IMR-90 (cell line): ENCODE measurements around the gene AKAP8L. TPM values are rescaled to one million over a fixed set of nuclear protein-coding genes. Genes with fewer than 3 reads are reported as not detected.

Source experiments
- ATAC-seq: fragments of 200-7000 bp; cut with Tn5 transposase; 2 replicates; pipeline ENCODE4 v1.9.1; 2020; ENCODE audit warnings: low read depth, mild to moderate bottlenecking, moderate library complexity
- BruUV-seq: library from RNA; stranded (reverse); fragments of 400-500 nt; replicated peaks from 2 replicates; lab custom pipeline; 2021; lab: Mats Ljungman, UMichigan
- CTCF ChIA-PET: fragments of 300-600 bp; formaldehyde crosslinking; extraction: SDS; loops from one replicate; lab custom pipeline; 2021; ENCODE audit warnings: antibody characterized with exemption; lab: Yijun Ruan, JAX
- POLR2A ChIA-PET: fragments of 300-600 bp; sonication (Branson Sonifier 250); formaldehyde crosslinking; loops from one replicate; lab custom pipeline; 2022; ENCODE audit warnings: antibody characterized with exemption; ENCODE audit not compliant: unreplicated experiment; lab: Charles Lee
- DNase-seq: peaks from one replicate; pipeline ENCODE4 v3.0.0; 2013
- H2AFZ ChIP-seq: replicated peaks from 2 replicates; pipeline ENCODE3; 2013; ENCODE audit warnings: low read length, mild to moderate bottlenecking; ENCODE audit not compliant: poor library complexity
- H2AK5ac ChIP-seq: 2 replicates; pipeline ENCODE4 v1.6.1; 2013; ENCODE audit warnings: low read depth, low read length, inconsistent platforms
- H2AK9ac ChIP-seq: replicated peaks from 2 replicates; pipeline ENCODE3; 2013; ENCODE audit warnings: mild to moderate bottlenecking, low read depth, low read length, moderate library complexity; ENCODE audit not compliant: poor library complexity
- H2BK120ac ChIP-seq: 2 replicates; pipeline ENCODE4 v1.6.1; 2013; ENCODE audit warnings: low read depth, low read length, inconsistent platforms
- H2BK15ac ChIP-seq: 3 replicates; pipeline ENCODE4 v1.6.1; 2013; ENCODE audit warnings: low read depth, low read length, inconsistent platforms
- H2BK20ac ChIP-seq: 2 replicates; pipeline ENCODE4 v1.6.1; 2013; ENCODE audit warnings: low read depth, mild to moderate bottlenecking, inconsistent platforms, low read length, moderate library complexity
- H2BK5ac ChIP-seq: 2 replicates; pipeline ENCODE4 v1.6.1; 2013; ENCODE audit warnings: mild to moderate bottlenecking, low read depth, low read length, inconsistent platforms; ENCODE audit not compliant: poor library complexity, severe bottlenecking
- H3K14ac ChIP-seq: replicated peaks from 2 replicates; pipeline ENCODE4 v1.6.1; 2013; ENCODE audit warnings: low read depth, low read length, inconsistent platforms
- H3K18ac ChIP-seq: 2 replicates; pipeline ENCODE4 v1.6.1; 2013; ENCODE audit warnings: low read depth, low read length, control low read depth
- H3K23ac ChIP-seq: 2 replicates; pipeline ENCODE4 v1.6.1; 2013; ENCODE audit warnings: low read depth, low read length, inconsistent platforms
- H3K27ac ChIP-seq: 2 replicates; pipeline ENCODE4 v1.5.1; 2013; ENCODE audit warnings: mild to moderate bottlenecking, control low read depth, low read length; ENCODE audit not compliant: insufficient read depth
- H3K27me3 ChIP-seq: 2 replicates; pipeline ENCODE4 v1.6.1; 2013; ENCODE audit warnings: low read length; ENCODE audit not compliant: control insufficient read depth, insufficient read depth
- H3K36me3 ChIP-seq: 2 replicates; pipeline ENCODE4 v1.6.1; 2013; ENCODE audit warnings: low read length, mixed read lengths; ENCODE audit not compliant: control insufficient read depth, insufficient read depth
- H3K4ac ChIP-seq: 2 replicates; pipeline ENCODE4 v1.6.1; 2013; ENCODE audit warnings: low read depth, low read length, inconsistent platforms
- H3K4me1 ChIP-seq: 2 replicates; pipeline ENCODE4 v1.6.1; 2013; ENCODE audit warnings: low read length, mixed read lengths; ENCODE audit not compliant: control insufficient read depth, insufficient read depth
- H3K4me2 ChIP-seq: 2 replicates; pipeline ENCODE4 v1.6.1; 2013; ENCODE audit warnings: low read depth, mild to moderate bottlenecking, control low read depth, low read length, moderate library complexity
- H3K4me3 ChIP-seq: 2 replicates; pipeline ENCODE4 v1.5.1; 2013; ENCODE audit warnings: low read depth, mild to moderate bottlenecking, control low read depth, low read length, moderate library complexity; ENCODE audit not compliant: insufficient read depth
- H3K56ac ChIP-seq: 2 replicates; pipeline ENCODE4 v1.6.1; 2013; ENCODE audit warnings: low read length, inconsistent platforms; ENCODE audit not compliant: insufficient read depth; ENCODE audit errors: extremely low read depth
- H3K79me1 ChIP-seq, 2 experiments: 2 replicates each; pipeline ENCODE4 v1.6.1; 2013; ENCODE audit warnings: low read length in 2 of 2, inconsistent platforms in 1 of 2, low read depth in 1 of 2
- H3K9ac ChIP-seq: 2 replicates; pipeline ENCODE4 v1.6.1; 2013; ENCODE audit warnings: low read depth, low read length, control low read depth
- H3K9me1 ChIP-seq: 2 replicates; pipeline ENCODE4 v1.6.1; 2013; ENCODE audit warnings: low read length, inconsistent platforms; ENCODE audit not compliant: insufficient read depth
- H3K9me3 ChIP-seq: 2 replicates; pipeline ENCODE4 v1.6.1; 2013; ENCODE audit warnings: low read length; ENCODE audit not compliant: control insufficient read depth, insufficient read depth
- H4K20me1 ChIP-seq: 2 replicates; pipeline ENCODE4 v1.6.1; 2013; ENCODE audit warnings: low read length, inconsistent platforms; ENCODE audit not compliant: insufficient read depth
- H4K5ac ChIP-seq: 2 replicates; pipeline ENCODE4 v1.6.1; 2013; ENCODE audit warnings: mild to moderate bottlenecking, low read depth, low read length, control low read depth
- H4K8ac ChIP-seq, 2 experiments: 2 replicates each; pipeline ENCODE4 v1.6.1; 2013; ENCODE audit warnings: low read depth in 2 of 2, low read length in 2 of 2, control low read depth in 1 of 2, inconsistent platforms in 1 of 2
- H4K91ac ChIP-seq: 2 replicates; pipeline ENCODE4 v1.6.1; 2013; ENCODE audit warnings: low read depth, low read length, inconsistent platforms; ENCODE audit not compliant: insufficient read depth
- BHLHE40 ChIP-seq: fragments of 150-350 bp; IDR thresholded peaks from 2 replicates; pipeline ENCODE4 v1.6.1; 2016; ENCODE audit warnings: mild to moderate bottlenecking, low read depth, low read length
- CEBPB ChIP-seq: IDR thresholded peaks from 2 replicates; pipeline ENCODE4 v1.6.1; 2012; ENCODE audit warnings: low read depth, low read length, improper control_type of control experiment
- FOS ChIP-seq: fragments of 150-350 bp; IDR thresholded peaks from 2 replicates; pipeline ENCODE4 v1.6.1; 2016; ENCODE audit warnings: low read depth, low read length
- MAFK ChIP-seq: IDR thresholded peaks from 2 replicates; pipeline ENCODE4 v1.6.1; 2012; ENCODE audit warnings: low read depth, low read length, improper control_type of control experiment
- MAZ ChIP-seq: IDR thresholded peaks from 2 replicates; pipeline ENCODE4 v1.6.1; 2012; ENCODE audit warnings: low read depth, mild to moderate bottlenecking, low read length, improper control_type of control experiment, moderate library complexity, borderline replicate concordance
- MXI1 ChIP-seq: IDR thresholded peaks from 2 replicates; pipeline ENCODE4 v1.6.1; 2012; ENCODE audit warnings: low read depth, mild to moderate bottlenecking, low read length, moderate library complexity, borderline replicate concordance
- RCOR1 ChIP-seq: IDR thresholded peaks from 2 replicates; pipeline ENCODE4 v1.6.1; 2012; ENCODE audit warnings: mild to moderate bottlenecking, low read length, improper control_type of control experiment; ENCODE audit not compliant: insufficient replicate concordance
- SMC3 ChIP-seq: fragments of 150-350 bp; IDR thresholded peaks from 2 replicates; pipeline ENCODE4 v1.6.1; 2016; ENCODE audit warnings: low read depth, mild to moderate bottlenecking, antibody characterized with exemption, low read length, moderate library complexity
- WGBS, 2 experiments: methylation state at CpG; one replicate each; pipeline versions ENCODE4 v1.1.5 to v1.1.7; 2013; ENCODE audit warnings: missing lambda C conversion rate in 2 of 2; ENCODE audit not compliant: insufficient read length in 1 of 2; ENCODE audit errors: extremely low coverage in 2 of 2; 5-methylcytosine and 5-hydroxymethylcytosine counted together
- dilution Hi-C: fragments of 300-500 bp; cut with HindIII; formaldehyde crosslinking; loops from one replicate; pipeline ENCODE4 v1.14.3; 2018; ENCODE audit warnings: low sequenced_read_pairs; ENCODE audit not compliant: unreplicated experiment
- in situ Hi-C: fragments of 300-500 bp; cut with MboI; formaldehyde crosslinking; loops from 3 replicates; pipeline ENCODE4 v1.14.3; 2019; ENCODE audit warnings: low sequenced_read_pairs, inconsistent platforms, mixed read lengths
- intact Hi-C: fragments of 100-400 bp; cut with micrococcal nuclease; formaldehyde crosslinking; loops from 2 replicates; pipeline ENCODE4 v1.10.0; 2022
- polyA plus RNA-seq, 3 experiments: library from polyadenylated mRNA; depleted of rRNA; stranded (reverse); fragments of >200 nt; gene quantifications; 2 replicates each; pipeline ENCODE4 v1.2.3, GENCODE V29; 2012; ENCODE audit warnings: low replicate concordance in 1 of 3
- total RNA-seq: library from RNA; depleted of rRNA; stranded (reverse); fragments of >200 nt; gene quantifications from 2 replicates; pipeline ENCODE4 v1.2.3, GENCODE V29; 2012
- TF ChIP-seq, protein P1 (sequence below): conservative IDR thresholded peaks from 2 replicates; pipeline ENCODE4 v1.5.1; 2012; ENCODE audit warnings: mild to moderate bottlenecking, low read depth, low read length, improper control_type of control experiment
- TF ChIP-seq, protein P2 (sequence below): fragments of 150-350 bp; IDR thresholded peaks from 2 replicates; pipeline ENCODE4 v1.6.1; 2017; ENCODE audit warnings: mild to moderate bottlenecking, antibody characterized with exemption, low read length, low read depth

Gene AKAP8L
- total and polyA plus RNA-seq, 2 of the 4 experiments (the other 2 are of a cell fraction) = 43.1 to 44.6 TPM

DNA sequence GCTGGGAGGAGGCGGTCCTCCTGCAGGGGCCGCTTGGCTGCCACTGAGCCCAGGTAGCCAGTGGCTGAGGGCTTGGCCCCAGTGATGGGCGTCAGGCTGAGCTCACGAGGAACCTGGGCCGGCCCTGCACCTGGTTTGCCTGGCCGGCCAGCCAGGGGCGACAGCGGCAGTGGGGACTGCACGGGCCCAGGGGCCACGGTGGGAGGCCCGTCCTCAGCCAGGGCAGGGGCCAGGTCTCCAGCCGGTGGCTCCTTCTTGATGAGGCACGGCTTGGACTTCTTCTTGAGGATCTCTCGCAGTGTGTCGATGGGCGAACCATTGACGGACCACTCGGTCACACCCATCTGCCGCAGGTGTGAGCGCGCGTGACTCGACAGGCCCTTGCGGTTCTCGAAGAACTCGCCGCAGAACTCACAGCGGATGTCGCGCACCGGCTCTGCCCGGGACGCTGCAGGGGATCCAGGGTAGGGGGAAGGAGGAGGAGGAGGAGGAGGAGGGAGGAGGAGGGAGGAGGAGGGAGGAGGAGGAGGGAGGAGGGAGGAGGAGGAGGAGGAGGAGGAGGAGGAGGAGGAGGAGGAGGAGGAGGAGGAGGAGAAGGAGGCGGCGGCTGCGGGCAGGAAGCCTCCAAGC lies 6.6 kb upstream of the AKAP8L start (continued):
- TF ChIP-seq, protein P1, sequence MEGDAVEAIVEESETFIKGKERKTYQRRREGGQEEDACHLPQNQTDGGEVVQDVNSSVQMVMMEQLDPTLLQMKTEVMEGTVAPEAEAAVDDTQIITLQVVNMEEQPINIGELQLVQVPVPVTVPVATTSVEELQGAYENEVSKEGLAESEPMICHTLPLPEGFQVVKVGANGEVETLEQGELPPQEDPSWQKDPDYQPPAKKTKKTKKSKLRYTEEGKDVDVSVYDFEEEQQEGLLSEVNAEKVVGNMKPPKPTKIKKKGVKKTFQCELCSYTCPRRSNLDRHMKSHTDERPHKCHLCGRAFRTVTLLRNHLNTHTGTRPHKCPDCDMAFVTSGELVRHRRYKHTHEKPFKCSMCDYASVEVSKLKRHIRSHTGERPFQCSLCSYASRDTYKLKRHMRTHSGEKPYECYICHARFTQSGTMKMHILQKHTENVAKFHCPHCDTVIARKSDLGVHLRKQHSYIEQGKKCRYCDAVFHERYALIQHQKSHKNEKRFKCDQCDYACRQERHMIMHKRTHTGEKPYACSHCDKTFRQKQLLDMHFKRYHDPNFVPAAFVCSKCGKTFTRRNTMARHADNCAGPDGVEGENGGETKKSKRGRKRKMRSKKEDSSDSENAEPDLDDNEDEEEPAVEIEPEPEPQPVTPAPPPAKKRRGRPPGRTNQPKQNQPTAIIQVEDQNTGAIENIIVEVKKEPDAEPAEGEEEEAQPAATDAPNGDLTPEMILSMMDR = no peak
- TF ChIP-seq MXI1 = no peak

DNA sequence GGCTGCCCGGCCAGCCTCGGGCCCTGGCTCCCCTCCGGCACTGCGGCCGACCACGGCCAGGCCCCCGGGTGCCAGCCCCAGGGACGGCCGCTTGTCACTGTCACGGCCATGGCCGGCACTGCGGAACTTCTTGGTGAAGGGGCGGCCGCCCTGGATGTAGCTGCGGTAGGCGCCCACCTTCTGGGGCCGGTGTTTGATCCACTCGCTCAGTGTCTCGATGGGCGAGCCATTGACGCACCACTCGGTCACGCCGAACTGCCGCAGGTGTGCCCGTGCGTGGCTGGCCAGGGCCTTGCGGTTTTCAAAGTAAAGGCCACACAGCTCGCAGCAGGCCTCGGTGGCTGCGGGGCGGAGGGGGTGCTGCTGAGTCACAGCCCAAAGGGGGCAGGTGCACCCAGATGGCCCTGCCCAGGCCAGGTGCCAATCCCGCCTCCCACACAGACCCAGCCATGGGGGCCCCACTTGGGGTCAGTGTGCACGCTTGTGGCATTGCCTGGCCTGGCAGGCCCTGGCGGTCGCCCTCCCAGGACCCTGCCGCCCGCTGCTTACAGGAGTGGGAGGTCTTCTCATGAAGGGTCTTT lies 6.0 kb upstream of the AKAP8L start:
- DNase-seq (no peak), ATAC-seq (no peak)
- no peak overlapping the region for H3K18ac ChIP-seq
- POLR2A ChIA-PET = no interaction called here
- H3K4me3 ChIP-seq = no peak overlapping the region
- H4K5ac ChIP-seq = no peak overlapping the region
- peak overlapping the region; percentile 42 for H2AK9ac ChIP-seq
- H3K27ac ChIP-seq = no peak overlapping the region
- WGBS, 2 experiments = 98% methylated on average over 22 of the region's 38 CpGs; no CpG with 5 or more reads in 1 of the 2 experiments
- peaks cover 42% of the 10 kb centered on the region for H4K20me1 ChIP-seq
- H3K9ac ChIP-seq = no peak overlapping the region
- no peak overlapping the region for H4K91ac ChIP-seq
- no peak overlapping the region for H3K4ac ChIP-seq
- no peak overlapping the region for H3K23ac ChIP-seq
- H3K56ac ChIP-seq = no peak overlapping the region
- peaks cover 8% of the 10 kb centered on the region for H3K4me1 ChIP-seq
- dilution Hi-C loops = no loop called here
- 0 out of 2 replicates have a peak, but pooled peaks cover 3% of the 10 kb centered on the region for H3K9me1 ChIP-seq
- H2BK5ac ChIP-seq = no peak overlapping the region
- no peak overlapping the region for H3K14ac ChIP-seq
- H3K79me1 ChIP-seq = peaks cover 8 to 43% of the 10 kb centered on the region in 2 experiments
- no peak for TF ChIP-seq CEBPB
- TF ChIP-seq MAFK = no peak
- TF ChIP-seq MAZ = no peak
- TF ChIP-seq MXI1 = no peak
- TF ChIP-seq FOS = no peak
- TF ChIP-seq RCOR1 = no peak
- TF ChIP-seq SMC3 = no peak
- TF ChIP-seq BHLHE40 = no peak
- TF ChIP-seq, protein P2, sequence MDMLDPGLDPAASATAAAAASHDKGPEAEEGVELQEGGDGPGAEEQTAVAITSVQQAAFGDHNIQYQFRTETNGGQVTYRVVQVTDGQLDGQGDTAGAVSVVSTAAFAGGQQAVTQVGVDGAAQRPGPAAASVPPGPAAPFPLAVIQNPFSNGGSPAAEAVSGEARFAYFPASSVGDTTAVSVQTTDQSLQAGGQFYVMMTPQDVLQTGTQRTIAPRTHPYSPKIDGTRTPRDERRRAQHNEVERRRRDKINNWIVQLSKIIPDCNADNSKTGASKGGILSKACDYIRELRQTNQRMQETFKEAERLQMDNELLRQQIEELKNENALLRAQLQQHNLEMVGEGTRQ = no peak
- peaks cover 62% of the 10 kb centered on the region for H3K36me3 ChIP-seq
- CTCF ChIA-PET = no interaction called here
- H2BK15ac ChIP-seq = no peak overlapping the region
- no peak overlapping the region for H2BK120ac ChIP-seq
- no peak overlapping the region for H2BK20ac ChIP-seq
- peaks cover 5% of the 10 kb centered on the region; the same call in 1 of the 2 replicates for H3K9me3 ChIP-seq
- intact Hi-C loops = no loop called here
- BruUV-seq = no TSS peak
- no peak overlapping the region for H3K4me2 ChIP-seq
- in situ Hi-C loops = loop anchor here (25.0 kb wide), 2 partner anchors 763 to 862 kb away; partner anchors contain the start of genes AP1M1, FAM32A and NDUFB7
- no peaks in the 10 kb centered on the region for H3K27me3 ChIP-seq
- no peak overlapping the region for H4K8ac ChIP-seq
- no peak overlapping the region for H2AFZ ChIP-seq
- H2AK5ac ChIP-seq = no peak overlapping the region
